ENCODE measurements around the gene RUVBL1. TPM values are rescaled to one million over a fixed set of nuclear protein-coding genes. Genes with fewer than 3 reads are reported as not detected.

RUVBL1 gene
- total and polyA plus RNA-seq, 10 of the 15 experiments (the other 5 are each of a cell fraction or from before 2014, with no cell fraction given) = 15.2 to 142 (median 84.2) TPM

- no peak overlapping the region for H2AFZ ChIP-seq (ENCODE audit: control insufficient read depth, low read depth, low read length)
- H3K27me3 ChIP-seq (replicated peaks in 1 of 2; ENCODE audit: control insufficient read depth in 2 of 2, insufficient read depth in 2 of 2, low read length in 1 of 2) = no peaks in the 10 kb centered on the region
- H3K4me3 ChIP-seq = no peak overlapping the region
- H3K27ac ChIP-seq (ENCODE audit: control insufficient read depth, insufficient read depth) = no peak overlapping the region
- no peak for DNase-seq (ENCODE audit: low read depth, low spot score)
- WGBS (ENCODE audit: insufficient coverage, insufficient replicate concordance, low lambda C conversion rate, missing lambda C conversion rate) = 96% methylated on average over 4 of the region's 4 CpGs
- no peaks in the 10 kb centered on the region for H4K20me1 ChIP-seq (ENCODE audit: control insufficient read depth, insufficient read depth)
- ChIA-PET RAD21 (ENCODE audit: unreplicated experiment) (no interaction called here), SMC1A (ENCODE audit: uncharacterized antibody, unreplicated experiment) (no interaction called here), CTCF (interaction anchor here (1.1 to 1.8 kb wide), 3 partner anchors 13 to 525 kb away, joined by 4 to 7 read pairs (median 4); no protein-coding TSS in a partner anchor), POLR2A (no interaction called here)
- ATAC-seq = no peak
- no peak overlapping the region for H3K9ac ChIP-seq (ENCODE audit: control insufficient read depth, insufficient read depth, low read length)
- intact Hi-C loops (cut with micrococcal nuclease; ENCODE audit: unreplicated experiment) (no loop called here), in situ Hi-C loops (cut with MboI) (loop anchor here (25.0 kb wide), 1 partner anchor 530 kb away; no protein-coding TSS in a partner anchor)
- H3K4me1 ChIP-seq (ENCODE audit: control insufficient read depth, insufficient read depth, low read length) = no peaks in the 10 kb centered on the region
- H3K4me2 ChIP-seq (ENCODE audit: control insufficient read depth, insufficient read depth) = no peak overlapping the region
- H3K79me2 ChIP-seq (ENCODE audit: control insufficient read depth, insufficient read depth, low read length) = no peaks in the 10 kb centered on the region
- H3K9me3 ChIP-seq (replicated peaks; ENCODE audit: control insufficient read depth, insufficient read depth, low read length) = no peaks in the 10 kb centered on the region
- TF ChIP-seq ATF3 (IDR thresholded peaks at IDR 0.05; ENCODE audit: borderline replicate concordance, extremely low read depth, low read depth, low read length) (no peak), ZBTB4 (CRISPR knock-in tag; IDR thresholded peaks at IDR 0.05) (no peak), RB1 (IDR thresholded peaks at IDR 0.05; ENCODE audit: borderline replicate concordance) (no peak), USF1 (IDR thresholded peaks at IDR 0.05; ENCODE audit: borderline replicate concordance, extremely low read length, insufficient read depth, low read depth, low read length) (no peak), NFYA (IDR thresholded peaks at IDR 0.05; ENCODE audit: borderline replicate concordance, low read depth, low read length) (no peak)
- FAIRE-seq = no peak
- peaks cover 3 to 23% of the 10 kb centered on the region in 2 experiments; a peak in 3 of 4 replicates for H3K36me3 ChIP-seq (ENCODE audit: control insufficient read depth in 2 of 2, insufficient read depth in 2 of 2, low read length in 1 of 2)
- BruUV-seq (replicated peaks) = no TSS peak
These were observed 41.8 kb downstream of the RUVBL1 start for GRCh38 chr3:128081846-128082245.
